Measurements from ENCODE around the gene BICC1.

DNA sequence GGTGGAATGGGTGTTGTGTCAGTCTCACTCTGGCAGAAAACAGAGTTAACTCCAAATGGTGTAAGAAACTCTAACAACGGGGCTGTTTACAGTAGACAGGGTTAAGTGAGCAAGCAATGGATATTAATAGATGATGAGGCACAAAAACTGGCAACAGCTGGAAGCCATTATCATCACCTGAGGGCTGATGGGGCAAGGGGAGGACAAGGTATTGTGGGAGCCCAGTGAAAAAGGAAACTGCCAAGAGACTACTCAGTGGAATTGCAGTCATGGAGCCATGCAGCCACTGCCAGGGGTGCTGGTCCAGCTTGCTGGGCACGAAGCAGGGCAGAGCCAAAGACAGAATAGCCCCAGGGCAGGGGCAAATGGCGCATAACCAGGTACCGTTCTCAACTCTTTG, 260.7 kb downstream of the BICC1 start:
- TF ChIP-seq, protein P1, sequence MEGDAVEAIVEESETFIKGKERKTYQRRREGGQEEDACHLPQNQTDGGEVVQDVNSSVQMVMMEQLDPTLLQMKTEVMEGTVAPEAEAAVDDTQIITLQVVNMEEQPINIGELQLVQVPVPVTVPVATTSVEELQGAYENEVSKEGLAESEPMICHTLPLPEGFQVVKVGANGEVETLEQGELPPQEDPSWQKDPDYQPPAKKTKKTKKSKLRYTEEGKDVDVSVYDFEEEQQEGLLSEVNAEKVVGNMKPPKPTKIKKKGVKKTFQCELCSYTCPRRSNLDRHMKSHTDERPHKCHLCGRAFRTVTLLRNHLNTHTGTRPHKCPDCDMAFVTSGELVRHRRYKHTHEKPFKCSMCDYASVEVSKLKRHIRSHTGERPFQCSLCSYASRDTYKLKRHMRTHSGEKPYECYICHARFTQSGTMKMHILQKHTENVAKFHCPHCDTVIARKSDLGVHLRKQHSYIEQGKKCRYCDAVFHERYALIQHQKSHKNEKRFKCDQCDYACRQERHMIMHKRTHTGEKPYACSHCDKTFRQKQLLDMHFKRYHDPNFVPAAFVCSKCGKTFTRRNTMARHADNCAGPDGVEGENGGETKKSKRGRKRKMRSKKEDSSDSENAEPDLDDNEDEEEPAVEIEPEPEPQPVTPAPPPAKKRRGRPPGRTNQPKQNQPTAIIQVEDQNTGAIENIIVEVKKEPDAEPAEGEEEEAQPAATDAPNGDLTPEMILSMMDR (IDR thresholded peaks at IDR 0.05; ENCODE audit: low read depth, low read length) = no peak
- TF ChIP-seq POLR2A (IDR thresholded peaks at IDR 0.05; ENCODE audit: extremely low read depth, insufficient read length) = no peak
- TF ChIP-seq, protein P2, sequence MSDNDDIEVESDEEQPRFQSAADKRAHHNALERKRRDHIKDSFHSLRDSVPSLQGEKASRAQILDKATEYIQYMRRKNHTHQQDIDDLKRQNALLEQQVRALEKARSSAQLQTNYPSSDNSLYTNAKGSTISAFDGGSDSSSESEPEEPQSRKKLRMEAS (IDR thresholded peaks at IDR 0.05; ENCODE audit: low read depth, low read length) = no peak
